K562 (cell line): ENCODE measurements around the gene MYO18A.

Experiments
- GABPB2 ChIP-seq: fragments of 250-450 bp; sonication (Bioruptor Pico); conservative IDR thresholded peaks from 2 replicates; pipeline ENCODE4 v1.5.1; 2021; ENCODE audit warnings: mild to moderate bottlenecking
- RAD21 ChIP-seq, 2 experiments: fragments of 250-450 bp in 1 of 2; fragments of 450-650 bp in 1 of 2; sonication (Bioruptor Pico) in 1 of 2; formaldehyde crosslinking in 1 of 2; IDR thresholded peaks in 1 of 2; conservative IDR thresholded peaks in 1 of 2; 2 replicates each; pipeline versions ENCODE4 v1.4.0 to v1.8.0; 2020 to 2022; ENCODE audit warnings: mild to moderate bottlenecking in 2 of 2, moderate library complexity in 1 of 2
- SIN3A ChIP-seq, 2 experiments: fragments of 150-350 bp in 1 of 2; IDR thresholded peaks; 2 replicates each; pipeline ENCODE4 v1.6.1; 2011 to 2016; ENCODE audit warnings: borderline replicate concordance in 2 of 2, low read depth in 2 of 2, low read length in 2 of 2, mild to moderate bottlenecking in 2 of 2, moderate library complexity in 2 of 2; ENCODE audit not compliant: control insufficient read depth in 1 of 2
- SRF ChIP-seq, 2 experiments: fragments of 250-450, 450-650 bp in 1 of 2; sonication (Bioruptor Pico) in 1 of 2; sonication (generic) in 1 of 2; formaldehyde crosslinking; IDR thresholded peaks; 2 replicates each; pipeline versions ENCODE4 v1.5.0 to v1.5.1; 2020 to 2022; ENCODE audit warnings: mild to moderate bottlenecking in 1 of 2, missing genetic modification reagents in 1 of 2
- TOE1 ChIP-seq, 2 experiments: fragments of 450-650 bp in 1 of 2; sonication (generic) in 1 of 2; formaldehyde crosslinking in 1 of 2; IDR thresholded peaks; 2 replicates each; pipeline versions ENCODE4 v1.7.1 to v1.8.0; 2016 to 2022; ENCODE audit warnings: borderline replicate concordance in 2 of 2, mild to moderate bottlenecking in 2 of 2, antibody characterized with exemption in 1 of 2, inconsistent platforms in 1 of 2, low read depth in 1 of 2, missing genetic modification reagents in 1 of 2, moderate library complexity in 1 of 2

GRCh38 chr17:29071303-29071702 lies 108.9 kb downstream of the MYO18A start:
- TF ChIP-seq RAD21 (CRISPR knock-in tag; conservative IDR thresholded peaks at IDR 0.05 in 1 of 2, IDR thresholded peaks at IDR 0.05 in 1 of 2) (no peak), SIN3A (IDR thresholded peaks at IDR 0.05; ENCODE audit: borderline replicate concordance in 2 of 2, control insufficient read depth in 1 of 2, low read depth in 2 of 2, low read length in 2 of 2) (no peak), TOE1 (IDR thresholded peaks at IDR 0.05; ENCODE audit: borderline replicate concordance) (no peak), TOE1 (CRISPR knock-in tag; IDR thresholded peaks at IDR 0.05; ENCODE audit: borderline replicate concordance, low read depth) (no peak), SRF (CRISPR knock-in tag; IDR thresholded peaks at IDR 0.05) (no peak), GABPB2 (CRISPR knock-in tag) (no peak)
